PFSK-1 (cell line): Measurements from ENCODE around the gene MMP20.

ENCODE experiments used
- POLR2AphosphoS5 ChIP-seq: IDR thresholded peaks from 2 replicates; pipeline ENCODE4 v1.6.1; 2012; ENCODE audit warnings: low read depth, mild to moderate bottlenecking, control low read depth, low read length, moderate library complexity
- SIN3A ChIP-seq: IDR thresholded peaks from 2 replicates; pipeline ENCODE4 v1.6.1; 2012; ENCODE audit warnings: mild to moderate bottlenecking, low read length, moderate library complexity, borderline replicate concordance; ENCODE audit not compliant: insufficient read depth

GRCh38 chr11:102551169-102551781 is 73.9 kb downstream of the MMP20 start:
- TF ChIP-seq POLR2AphosphoS5 (no peak), SIN3A (no peak)
